ENCODE measurements around the gene TMED8. TPM values are rescaled to one million over a fixed set of nuclear protein-coding genes. Genes with fewer than 3 reads are reported as not detected.

The TMED8 gene
- total and polyA plus RNA-seq, 2 of the 13 experiments (the other 11 are each of a cell fraction or from before 2014, with no cell fraction given) = 6.0 to 11.7 TPM

- TF ChIP-seq HNF1B (CRISPR knock-in tag; IDR thresholded peaks at IDR 0.05) = no peak
- no peak for TF ChIP-seq ZBTB20 (CRISPR knock-in tag; IDR thresholded peaks at IDR 0.05; ENCODE audit: borderline replicate concordance, low read depth)
- TF ChIP-seq, protein P1, sequence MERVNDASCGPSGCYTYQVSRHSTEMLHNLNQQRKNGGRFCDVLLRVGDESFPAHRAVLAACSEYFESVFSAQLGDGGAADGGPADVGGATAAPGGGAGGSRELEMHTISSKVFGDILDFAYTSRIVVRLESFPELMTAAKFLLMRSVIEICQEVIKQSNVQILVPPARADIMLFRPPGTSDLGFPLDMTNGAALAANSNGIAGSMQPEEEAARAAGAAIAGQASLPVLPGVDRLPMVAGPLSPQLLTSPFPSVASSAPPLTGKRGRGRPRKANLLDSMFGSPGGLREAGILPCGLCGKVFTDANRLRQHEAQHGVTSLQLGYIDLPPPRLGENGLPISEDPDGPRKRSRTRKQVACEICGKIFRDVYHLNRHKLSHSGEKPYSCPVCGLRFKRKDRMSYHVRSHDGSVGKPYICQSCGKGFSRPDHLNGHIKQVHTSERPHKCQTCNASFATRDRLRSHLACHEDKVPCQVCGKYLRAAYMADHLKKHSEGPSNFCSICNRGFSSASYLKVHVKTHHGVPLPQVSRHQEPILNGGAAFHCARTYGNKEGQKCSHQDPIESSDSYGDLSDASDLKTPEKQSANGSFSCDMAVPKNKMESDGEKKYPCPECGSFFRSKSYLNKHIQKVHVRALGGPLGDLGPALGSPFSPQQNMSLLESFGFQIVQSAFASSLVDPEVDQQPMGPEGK (CRISPR knock-in tag; IDR thresholded peaks at IDR 0.05) = no peak
- no peak for TF ChIP-seq KDM2A (CRISPR knock-in tag; IDR thresholded peaks at IDR 0.05; ENCODE audit: borderline replicate concordance, low read depth)
Measured at GRCh38 chr14:77359626-77360025, 17.3 kb downstream of the TMED8 start (continued).

- POLR2A ChIA-PET = interaction anchor here (1.0 kb wide), 1 partner anchor 36 kb away, joined by 5 read pairs; the partner anchor contains the start of genes GSTZ1 and POMT2
- DNase-seq (ENCODE audit: low spot score) = no peak
Measured at GRCh38 chr14:77356899-77357298, 20.0 kb downstream of the TMED8 start.

More at GRCh38 chr14:77356899-77357298, 20.0 kb downstream of the TMED8 start:
- Histone ChIP-seq H3K36me3 (replicated peaks in 1 of 2; ENCODE audit: control insufficient read depth in 1 of 2, insufficient read depth in 2 of 2, low read length in 2 of 2) (no peaks in the 10 kb centered on the region), H3K9ac (ENCODE audit: insufficient read depth, low read depth, low read length) (no peak overlapping the region), H3K27ac (ENCODE audit: extremely low read length, insufficient read depth, low read length) (no peak overlapping the region), H3K9me3 (ENCODE audit: low read length) (no peaks in the 10 kb centered on the region), H4K20me1 (ENCODE audit: insufficient read depth, low read length) (no peaks in the 10 kb centered on the region), H3K4me3 (replicated peaks in 1 of 3; ENCODE audit: insufficient read depth in 1 of 3, low read depth in 2 of 3, low read length in 3 of 3) (no peak overlapping the region), H3K4me2 (ENCODE audit: low read depth, low read length) (no peak overlapping the region), H3K4me1 (ENCODE audit: insufficient read depth, low read length) (peaks cover 23% of the 10 kb centered on the region), H3K27me3 (ENCODE audit: control insufficient read depth in 1 of 2, insufficient read depth in 2 of 2, low read length in 2 of 2) (no peaks in the 10 kb centered on the region), H2AFZ (ENCODE audit: low read length) (no peak overlapping the region), H3K79me2 (ENCODE audit: insufficient read depth, low read length) (no peaks in the 10 kb centered on the region)
- in situ Hi-C loops (cut with HindIII; ENCODE audit: extremely low pct_ligation_motif_present, low pct_unique_long_range_greater_than_20kb) = no loop called here
- TF ChIP-seq ZBTB34 (CRISPR knock-in tag; IDR thresholded peaks at IDR 0.05) = no peak
- TF ChIP-seq ZSCAN12 (CRISPR knock-in tag; IDR thresholded peaks at IDR 0.05) = no peak
- TF ChIP-seq, protein P1 (CRISPR knock-in tag; IDR thresholded peaks at IDR 0.05) = no peak
- TF ChIP-seq ZNF253 (CRISPR knock-in tag; IDR thresholded peaks at IDR 0.05; ENCODE audit: borderline replicate concordance) = no peak
- no peak for TF ChIP-seq ZFP41 (CRISPR knock-in tag; IDR thresholded peaks at IDR 0.05; ENCODE audit: borderline replicate concordance)
- TF ChIP-seq ZNF12 (CRISPR knock-in tag; IDR thresholded peaks at IDR 0.05) = no peak
- TF ChIP-seq GABPB1 (CRISPR knock-in tag; IDR thresholded peaks at IDR 0.05) = no peak
- TF ChIP-seq HNRNPL (IDR thresholded peaks at IDR 0.05; ENCODE audit: low read depth, low read length) = no peak
- no peak for TF ChIP-seq MIER2 (CRISPR knock-in tag; IDR thresholded peaks at IDR 0.05)
- no peak for TF ChIP-seq ZNF607 (CRISPR knock-in tag; IDR thresholded peaks at IDR 0.05; ENCODE audit: borderline replicate concordance)
- TF ChIP-seq ZBTB7B (CRISPR knock-in tag; IDR thresholded peaks at IDR 0.05) = no peak
- CTCF ChIA-PET (ENCODE audit: low intra/inter-chr PET ratio, low total read pairs) = no interaction called here
- FAIRE-seq (no peak), ATAC-seq (no peak)
- no TSS peak for BruUV-seq (replicated peaks)
- 96% methylated on average over 4 of the region's 4 CpGs for WGBS (ENCODE audit: low lambda C conversion rate)
- intact Hi-C loops (cut with micrococcal nuclease; ENCODE audit: unreplicated experiment) = no loop called here
